ENCODE measurements around the gene PTER. TPM values are rescaled to one million over a fixed set of nuclear protein-coding genes. Genes with fewer than 3 reads are reported as not detected.

The PTER gene
- total RNA-seq, 2 donors from 2014 or later = 8.3 to 9.0 TPM

- Mint-ChIP-seq H3K27ac (no peak overlapping the region), H3K4me1 (no peaks in the 10 kb centered on the region), H3K36me3 (ENCODE audit: low read depth) (no peaks in the 10 kb centered on the region), H3K4me3 (no peak overlapping the region), H3K27me3 (ENCODE audit: insufficient read depth) (no peaks in the 10 kb centered on the region), H3K9me3 (no peaks in the 10 kb centered on the region)
- Histone ChIP-seq H3K4me3 (ENCODE audit: low read length) (no peak overlapping the region), H3K9me3 (ENCODE audit: control insufficient read depth, low read length) (no peaks in the 10 kb centered on the region), H3K4me1 (ENCODE audit: control insufficient read depth, insufficient read depth, low read length) (no peaks in the 10 kb centered on the region), H3K27ac (ENCODE audit: low read depth, low read length) (no peak overlapping the region), H3K27me3 (ENCODE audit: control insufficient read depth, insufficient read depth, low read length, poor library complexity, severe bottlenecking) (no peaks in the 10 kb centered on the region), H3K9ac (ENCODE audit: extremely low read depth, low read length, poor library complexity, severe bottlenecking) (no peak overlapping the region), H3K36me3 (ENCODE audit: control insufficient read depth, insufficient read depth, low read length) (no peaks in the 10 kb centered on the region)
- DNase-seq = no peak
- TF ChIP-seq CTCF (conservative IDR thresholded peaks at IDR 0.05) = no peak
- WGBS, 2 experiments (ENCODE audit: insufficient coverage in 1 of 2, insufficient read length in 1 of 2) = 94% methylated on average over 5 to 9 of the region's 9 CpGs
Observed at GRCh38 chr10:16510843-16511242, 74.0 kb downstream of the PTER start.

GRCh38 chr10:16518822-16519221, 82.0 kb downstream of the PTER start:
- Histone ChIP-seq H3K27me3 (ENCODE audit: control insufficient read depth, insufficient read depth, low read length, poor library complexity, severe bottlenecking) (peaks cover 54% of the 10 kb centered on the region), H3K9ac (ENCODE audit: extremely low read depth, low read length, poor library complexity, severe bottlenecking) (no peak overlapping the region), H3K27ac (ENCODE audit: low read depth, low read length) (no peak overlapping the region), H3K36me3 (ENCODE audit: control insufficient read depth, insufficient read depth, low read length) (no peaks in the 10 kb centered on the region), H3K9me3 (ENCODE audit: control insufficient read depth, low read length) (no peaks in the 10 kb centered on the region), H3K4me1 (ENCODE audit: control insufficient read depth, insufficient read depth, low read length) (no peaks in the 10 kb centered on the region), H3K4me3 (ENCODE audit: low read length) (no peak overlapping the region)
- peak; percentile 71 for TF ChIP-seq CTCF (conservative IDR thresholded peaks at IDR 0.05)
- H3K36me3 Mint-ChIP-seq (ENCODE audit: low read depth) = no peaks in the 10 kb centered on the region
- no peak for DNase-seq
- H3K4me3 Mint-ChIP-seq = peak overlapping the region; percentile 57
- peaks cover 6% of the 10 kb centered on the region for H3K4me1 Mint-ChIP-seq
- peaks cover 46% of the 10 kb centered on the region for H3K27me3 Mint-ChIP-seq (ENCODE audit: insufficient read depth)
- WGBS, 2 experiments (ENCODE audit: insufficient coverage in 1 of 2, insufficient read length in 1 of 2) = 86 to 100% methylated on average over 1 of the region's 4 CpGs
- no peak overlapping the region for H3K27ac Mint-ChIP-seq
- H3K9me3 Mint-ChIP-seq = no peaks in the 10 kb centered on the region

- H3K4me1 ChIP-seq (ENCODE audit: control insufficient read depth, insufficient read depth, low read length) = no peaks in the 10 kb centered on the region
- no peaks in the 10 kb centered on the region for H3K9me3 ChIP-seq (ENCODE audit: control insufficient read depth, low read length)
- peak overlapping the region; percentile 54 for H3K4me3 ChIP-seq (ENCODE audit: low read length)
- H3K9ac ChIP-seq (ENCODE audit: extremely low read depth, low read length, poor library complexity, severe bottlenecking) = no peak overlapping the region
- no peak for TF ChIP-seq CTCF (conservative IDR thresholded peaks at IDR 0.05)
- no peak overlapping the region for H3K27ac ChIP-seq (ENCODE audit: low read depth, low read length)
- Mint-ChIP-seq H3K27me3 (ENCODE audit: insufficient read depth) (peaks cover 52% of the 10 kb centered on the region), H3K36me3 (ENCODE audit: low read depth) (no peaks in the 10 kb centered on the region), H3K4me1 (peaks cover 6% of the 10 kb centered on the region), H3K4me3 (peak overlapping the region; percentile 57), H3K27ac (no peak overlapping the region), H3K9me3 (no peaks in the 10 kb centered on the region)
- H3K36me3 ChIP-seq (ENCODE audit: control insufficient read depth, insufficient read depth, low read length) = no peaks in the 10 kb centered on the region
- peak; percentile 58 for DNase-seq
- H3K27me3 ChIP-seq (ENCODE audit: control insufficient read depth, insufficient read depth, low read length, poor library complexity, severe bottlenecking) = peaks cover 59% of the 10 kb centered on the region
- 55 to 76% methylated on average over 19 to 31 of the region's 31 CpGs for WGBS, 2 experiments (ENCODE audit: insufficient coverage in 1 of 2, insufficient read length in 1 of 2)
Observed at GRCh38 chr10:16519250-16519907, 82.6 kb downstream of the PTER start.
